ENCODE measurements around the gene WDR82.

The WDR82 gene

GRCh38 chr3:52237006-52237656 is 41.3 kb downstream of the WDR82 start:
- DNase-seq (ENCODE audit: low read depth), result no peak

GRCh38 chr3:52236424-52236886 is 42.0 kb downstream of the WDR82 start:
- DNase-seq (ENCODE audit: low read depth), result no peak

- DNase-seq (ENCODE audit: low read depth), result no peak
Measured at GRCh38 chr3:52234516-52235447, 43.7 kb downstream of the WDR82 start.

DNA sequence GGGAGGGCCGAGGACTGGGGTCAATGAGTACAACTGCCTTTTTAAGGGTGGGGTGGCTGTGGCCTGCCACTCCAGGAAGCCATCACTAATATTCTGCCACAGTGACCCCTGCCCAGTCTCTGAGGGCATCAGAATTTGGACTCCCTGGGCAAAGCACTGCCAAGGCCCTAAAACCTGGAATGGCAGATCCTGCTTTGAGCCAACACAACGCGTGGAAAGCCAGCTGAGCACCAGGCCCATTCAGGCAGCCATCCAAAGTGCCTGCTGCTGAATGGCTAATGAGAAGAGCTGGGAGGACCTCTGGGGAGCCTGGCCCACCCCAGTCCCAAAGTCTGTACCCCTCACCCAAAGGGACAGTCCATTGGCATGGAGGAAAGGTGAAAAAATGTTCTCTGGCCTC is 44.5 kb downstream of the WDR82 start:
- DNase-seq (ENCODE audit: low read depth), result no peak

DNA sequence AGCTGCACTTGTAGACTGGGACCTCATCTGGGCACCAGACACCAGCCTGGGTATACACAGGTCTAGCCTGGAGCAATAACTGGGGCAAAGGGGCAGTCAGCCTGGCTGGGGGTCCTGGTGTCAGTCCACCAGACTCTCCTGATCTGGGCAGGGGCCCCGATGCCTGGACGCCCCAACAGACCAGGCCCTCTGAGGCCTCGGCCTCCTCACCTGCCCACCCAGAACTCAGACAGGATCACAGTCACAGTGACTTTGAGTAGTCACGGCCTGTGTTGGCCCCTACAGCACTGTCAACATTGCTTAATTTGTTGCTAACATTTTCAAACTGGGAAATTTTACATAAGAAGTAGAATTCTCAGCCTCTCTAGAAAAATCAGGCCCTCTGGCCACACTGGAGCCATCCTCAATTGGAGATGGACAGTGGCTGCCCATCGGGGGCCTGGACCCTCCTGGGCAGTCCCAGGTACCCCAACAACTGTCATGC is 45.3 kb downstream of the WDR82 start:
- no peak for DNase-seq (ENCODE audit: low read depth)

- DNase-seq (ENCODE audit: low read depth), result no peak
Measured at GRCh38 chr3:52232279-52233107, 46.0 kb downstream of the WDR82 start.

GRCh38 chr3:52231502-52232278 is 46.8 kb downstream of the WDR82 start:
- DNase-seq (ENCODE audit: low read depth), result no peak

GRCh38 chr3:52230889-52231499 is 47.5 kb downstream of the WDR82 start:
- DNase-seq (ENCODE audit: low read depth), result no peak

GRCh38 chr3:52230461-52230860 is 48.0 kb downstream of the WDR82 start:
- no peak for DNase-seq (ENCODE audit: low read depth)

DNA sequence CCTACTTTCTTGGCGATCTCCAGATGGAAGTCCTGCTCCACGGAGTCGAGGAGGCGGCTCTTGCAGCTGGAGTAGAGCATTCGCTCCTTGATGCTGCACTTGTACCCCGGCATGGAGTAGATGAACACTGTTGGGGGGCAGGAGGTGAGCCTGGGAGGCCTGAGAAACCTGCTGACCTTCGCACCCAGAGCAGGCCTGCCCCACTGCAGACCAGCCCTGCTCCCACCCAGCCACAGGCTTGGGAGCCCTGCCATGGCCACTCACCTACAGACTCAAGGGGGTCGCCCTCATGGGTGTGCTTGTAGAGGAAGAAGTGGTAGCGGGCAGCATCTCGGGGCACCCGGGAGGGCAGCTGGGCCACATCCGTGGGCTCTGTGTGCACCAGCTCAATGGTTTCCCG is 48.8 kb downstream of the WDR82 start:
- DNase-seq (ENCODE audit: low read depth), result no peak

GRCh38 chr3:52228751-52229291 is 49.6 kb downstream of the WDR82 start:
- no peak for DNase-seq (ENCODE audit: low read depth)

GRCh38 chr3:52228266-52228665 is 50.2 kb downstream of the WDR82 start:
- no peak for DNase-seq (ENCODE audit: low read depth)

GRCh38 chr3:52227766-52228165 is 50.7 kb downstream of the WDR82 start:
- DNase-seq (ENCODE audit: low read depth), result no peak

GRCh38 chr3:52227117-52227516 is 51.3 kb downstream of the WDR82 start:
- DNase-seq (ENCODE audit: low read depth), result no peak

- no peak for DNase-seq (ENCODE audit: low read depth)
Measured at GRCh38 chr3:52226229-52226817, 52.1 kb downstream of the WDR82 start.

DNA sequence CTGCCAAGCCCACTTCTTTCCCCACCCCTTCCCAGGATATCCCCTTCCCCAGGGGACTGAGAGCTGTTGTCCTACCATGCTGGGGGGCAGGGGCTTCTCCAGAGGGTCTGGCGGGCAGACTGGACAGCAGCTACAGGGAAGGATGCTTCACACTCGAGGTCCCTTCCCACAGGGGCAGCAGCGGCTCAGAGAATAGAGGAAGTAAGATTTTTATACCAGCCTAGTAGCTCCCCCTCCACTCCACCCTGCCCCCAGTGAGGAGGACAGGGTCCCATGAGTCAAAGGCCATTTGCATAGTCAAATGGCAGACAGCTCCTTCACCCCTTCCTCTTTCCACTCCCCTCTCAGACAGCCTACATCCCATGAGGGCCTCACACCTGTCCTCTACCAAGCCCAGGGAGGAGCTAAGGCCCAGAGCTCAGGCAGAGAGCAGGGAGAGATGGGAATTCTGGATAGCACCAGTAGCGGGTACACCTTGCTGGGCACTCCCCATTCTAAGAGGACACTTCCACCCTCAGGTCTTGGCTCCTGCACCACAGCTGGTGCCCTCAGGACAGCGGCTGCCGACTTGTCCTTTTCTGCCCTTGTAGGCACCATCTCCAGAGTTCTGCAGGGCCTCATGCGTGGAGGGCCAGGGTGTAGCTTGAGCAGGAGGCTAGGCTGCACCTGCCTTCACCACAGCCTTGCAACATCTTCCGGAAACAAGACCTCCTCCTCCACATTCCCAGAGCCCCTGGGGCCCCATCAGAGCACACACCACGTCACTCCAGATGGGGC is 52.8 kb downstream of the WDR82 start, which contains the start of gene TLR9:
Gene TLR9 (minus strand): TSS at position 194 of the 777 bp plus-strand sequence. CDS start 116 bp downstream, at position 78.
- DNase-seq (ENCODE audit: low read depth), result no peak

GRCh38 chr3:52223449-52224408 is 54.7 kb downstream of the WDR82 start:
- no peak for DNase-seq (ENCODE audit: low read depth)

Measured in iris pigment epithelial cell (primary cell).